Right renal cortex interstitium (tissue), 3 donors: ENCODE data around the gene EEFSEC. TPM values are rescaled to one million over a fixed set of nuclear protein-coding genes. Genes with fewer than 3 reads are reported as not detected.

Source experiments
- DNase-seq, 3 donors: peaks; one replicate each; pipeline ENCODE4 v3.0.0-alpha.2; 2013; ENCODE audit warnings: low read depth in 3 of 3, low spot score in 2 of 3
- polyA plus RNA-seq, 3 donors: library from polyadenylated mRNA; unstranded; fragments of 120-200 nt; gene quantifications; one replicate each; pipeline ENCODE4 v1.2.1, GENCODE V29; 2013; ENCODE audit not compliant: insufficient read length in 3 of 3

EEFSEC gene
- polyA plus RNA-seq, 3 donors, result 20.6 to 24.8 (median 21.9) TPM

GRCh38 chr3:128310286-128311058 is 157.2 kb downstream of the EEFSEC start:
- DNase-seq, result no peak

GRCh38 chr3:128311441-128311844 is 158.2 kb downstream of the EEFSEC start:
- no peak for DNase-seq

GRCh38 chr3:128312271-128312670 is 159.0 kb downstream of the EEFSEC start:
- DNase-seq, result no peak

DNA sequence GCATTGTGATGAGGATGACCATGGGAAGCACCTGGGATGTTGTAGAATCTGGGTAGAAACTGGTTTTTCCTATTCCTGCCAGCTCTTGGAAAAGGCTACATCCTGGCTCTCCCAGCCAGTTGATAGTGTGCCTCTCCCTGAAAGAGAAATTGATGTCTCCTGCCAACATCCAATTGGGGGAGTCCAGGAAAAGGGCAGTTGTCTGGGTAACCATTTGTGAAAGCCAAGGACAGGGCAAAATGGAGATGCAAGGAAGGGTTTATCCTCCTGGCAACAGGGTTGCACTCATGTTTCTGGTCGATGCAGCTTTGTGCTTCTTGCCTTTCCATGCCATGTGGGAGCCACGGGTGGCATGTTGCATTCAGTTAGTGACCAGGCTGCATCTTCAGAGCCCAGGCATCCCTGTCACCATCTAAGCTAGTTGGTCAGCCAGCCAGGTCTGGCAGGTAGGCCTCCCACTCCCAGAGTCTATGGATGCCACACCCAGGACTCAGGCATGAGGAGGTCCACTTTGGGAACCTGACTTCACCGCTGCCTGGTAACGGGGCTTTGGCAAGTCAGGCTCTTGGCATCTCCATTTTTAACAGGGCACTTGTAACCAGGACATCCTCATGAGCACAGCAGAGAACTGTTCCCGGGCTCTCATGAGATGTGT is 159.9 kb downstream of the EEFSEC start:
- DNase-seq, result no peak

DNA sequence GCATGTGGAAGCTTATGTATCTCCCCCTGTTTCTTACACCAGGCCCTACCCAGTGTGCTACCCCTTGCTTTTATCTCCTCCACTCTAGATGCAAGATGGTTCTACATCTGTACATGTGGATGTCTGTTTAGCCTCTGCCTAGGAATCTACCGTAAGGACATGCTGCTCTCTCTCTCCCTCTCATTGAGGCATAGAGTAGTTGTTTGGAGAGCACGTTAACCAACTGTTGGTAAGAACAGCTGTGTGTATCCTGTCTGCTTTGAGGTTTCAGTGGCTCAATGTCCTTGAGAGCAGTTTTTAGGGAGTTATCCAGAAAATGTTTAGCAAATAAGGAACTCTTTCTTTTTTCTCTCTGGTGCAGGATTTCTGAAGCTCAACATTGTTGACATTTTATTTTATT is 160.7 kb downstream of the EEFSEC start:
- DNase-seq, result no peak

GRCh38 chr3:128315313-128315712 is 162.0 kb downstream of the EEFSEC start:
- DNase-seq, result no peak

DNA sequence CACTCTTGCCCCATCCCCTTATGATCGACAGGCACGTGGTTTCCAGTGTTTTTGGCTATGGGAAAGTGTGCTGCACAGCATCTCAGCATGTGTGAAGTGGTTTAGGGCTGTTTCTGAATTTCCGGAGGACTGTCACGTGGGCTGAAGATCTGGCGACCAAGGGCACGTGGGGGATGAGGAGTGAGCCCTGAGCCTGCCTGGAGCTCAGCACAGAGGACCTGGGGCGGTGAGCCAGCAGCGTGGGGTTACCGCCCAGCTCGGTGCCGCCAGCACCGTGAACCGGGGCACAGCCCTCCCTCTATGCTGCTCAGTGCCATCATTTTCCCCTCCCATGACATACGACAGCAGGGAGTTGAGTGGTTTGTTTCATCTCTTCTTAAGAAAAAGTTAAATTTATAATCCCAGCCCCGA is 163.2 kb downstream of the EEFSEC start:
- DNase-seq, result no peak

GRCh38 chr3:128317101-128317697 is 163.9 kb downstream of the EEFSEC start:
- DNase-seq, result no peak

DNA sequence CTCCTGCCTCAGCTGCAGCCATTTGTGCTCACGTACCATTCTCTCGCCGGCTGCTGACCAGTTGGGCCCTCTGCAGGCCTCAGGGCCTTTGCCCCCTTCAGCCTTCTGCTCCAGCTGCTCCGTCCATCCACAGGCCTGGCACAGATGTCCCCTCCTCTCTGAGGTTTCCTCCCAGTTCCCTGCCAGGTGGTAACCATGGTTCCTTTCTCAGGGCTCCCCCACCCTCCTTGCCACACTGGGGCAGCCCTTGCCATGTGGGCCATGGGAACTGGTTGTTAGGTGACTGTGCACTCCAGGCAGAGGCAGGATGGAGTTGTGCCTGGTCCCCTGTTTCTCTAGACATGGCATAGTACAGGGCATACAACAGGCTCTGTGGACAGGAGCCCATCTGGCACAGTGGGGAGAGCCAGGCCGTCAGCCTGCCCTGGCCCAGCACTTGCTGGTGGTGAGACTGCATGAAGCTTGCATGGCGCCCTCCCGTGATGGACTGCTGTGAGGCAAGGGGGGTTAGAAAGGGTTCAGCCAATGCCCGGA is 164.5 kb downstream of the EEFSEC start:
- no peak for DNase-seq

GRCh38 chr3:128318275-128318941 is 165.1 kb downstream of the EEFSEC start:
- no peak for DNase-seq

- no peak for DNase-seq
Measured at GRCh38 chr3:128319107-128319506, 165.8 kb downstream of the EEFSEC start.

- DNase-seq, result no peak
Measured at GRCh38 chr3:128319741-128320141, 166.5 kb downstream of the EEFSEC start.

DNA sequence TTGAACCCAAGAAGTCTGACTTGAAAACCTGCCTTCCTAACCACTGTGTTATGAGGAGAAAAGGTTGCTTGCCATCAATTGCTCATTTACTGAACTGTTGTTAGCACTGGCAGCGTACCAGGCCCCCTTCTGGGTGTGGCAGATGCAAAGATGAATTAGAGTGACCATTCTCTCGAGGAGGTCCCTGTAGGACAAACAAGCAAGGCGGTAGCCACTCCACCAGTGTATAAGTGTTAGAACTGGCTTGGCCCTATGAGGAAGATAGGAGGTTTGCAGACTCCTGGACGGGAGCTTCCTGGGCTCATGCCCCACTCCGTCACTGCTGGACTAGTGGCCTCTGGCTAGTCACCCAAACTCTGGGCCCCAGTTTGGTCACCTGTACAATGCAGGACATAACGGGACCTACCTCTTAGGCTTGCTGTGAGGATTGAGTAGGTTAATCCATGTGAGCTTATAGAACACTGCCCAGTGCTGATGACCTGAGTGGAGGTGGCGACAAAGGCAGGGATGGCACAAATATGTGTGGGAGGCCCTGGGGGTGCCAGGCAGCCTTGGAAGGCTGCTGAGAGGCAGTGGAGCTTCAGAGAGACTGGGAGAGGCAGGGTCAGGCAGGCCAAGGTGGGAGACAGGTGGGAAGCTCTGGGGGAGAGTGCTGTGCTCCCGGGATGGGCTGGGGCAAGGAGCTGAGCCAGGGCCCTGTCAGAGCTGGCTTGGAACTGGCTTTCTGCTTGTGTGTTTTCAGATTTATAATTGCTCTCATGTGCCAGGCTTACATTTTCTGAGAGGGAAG is 167.5 kb downstream of the EEFSEC start:
- no peak for DNase-seq

- DNase-seq, result no peak
Measured at GRCh38 chr3:128321418-128321817, 168.1 kb downstream of the EEFSEC start.

- no peak for DNase-seq
Measured at GRCh38 chr3:128322030-128323022, 169.0 kb downstream of the EEFSEC start.

DNA sequence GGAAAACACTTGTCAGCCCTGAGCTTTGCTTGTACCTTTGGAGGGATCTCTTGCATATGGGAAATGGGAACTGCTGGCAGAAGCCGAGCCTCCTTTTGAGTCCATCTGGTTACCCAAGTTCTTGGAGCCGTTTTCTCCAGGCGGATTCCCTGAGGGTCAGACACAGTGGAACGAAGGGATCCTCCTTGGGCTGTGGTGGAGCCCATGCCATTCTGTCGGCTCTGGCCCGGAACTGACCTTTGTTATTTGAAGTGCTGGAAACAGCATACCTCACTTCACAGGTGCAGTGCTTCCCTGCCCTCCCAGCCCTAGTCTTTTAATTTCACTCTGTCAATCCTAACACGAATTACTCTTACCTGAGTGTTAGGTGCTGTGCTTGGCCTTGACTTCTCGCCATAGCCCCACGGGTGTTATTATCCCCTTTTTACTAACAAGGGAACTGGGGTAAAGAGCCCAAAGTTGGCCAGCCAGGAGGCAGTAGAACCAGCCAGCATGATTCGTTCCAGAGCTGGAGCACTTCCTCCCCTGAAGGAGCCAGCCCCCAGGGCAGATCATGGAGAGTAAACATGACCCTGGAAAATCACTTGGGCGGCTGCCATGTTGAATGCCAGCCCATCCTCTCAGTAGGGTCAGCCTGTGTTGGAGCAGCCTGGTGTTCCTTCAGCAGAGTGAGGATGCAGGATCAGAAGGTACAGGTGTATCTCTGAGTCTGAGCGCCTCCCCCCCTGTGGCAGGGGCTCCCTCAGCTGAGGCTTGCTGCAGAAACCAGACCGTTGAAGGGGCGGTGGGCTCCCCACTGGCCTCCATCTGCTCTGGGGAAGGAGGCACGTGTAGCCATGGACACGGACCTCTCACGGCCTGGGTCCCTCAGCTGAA is 170.2 kb downstream of the EEFSEC start:
- DNase-seq, result no peak

DNA sequence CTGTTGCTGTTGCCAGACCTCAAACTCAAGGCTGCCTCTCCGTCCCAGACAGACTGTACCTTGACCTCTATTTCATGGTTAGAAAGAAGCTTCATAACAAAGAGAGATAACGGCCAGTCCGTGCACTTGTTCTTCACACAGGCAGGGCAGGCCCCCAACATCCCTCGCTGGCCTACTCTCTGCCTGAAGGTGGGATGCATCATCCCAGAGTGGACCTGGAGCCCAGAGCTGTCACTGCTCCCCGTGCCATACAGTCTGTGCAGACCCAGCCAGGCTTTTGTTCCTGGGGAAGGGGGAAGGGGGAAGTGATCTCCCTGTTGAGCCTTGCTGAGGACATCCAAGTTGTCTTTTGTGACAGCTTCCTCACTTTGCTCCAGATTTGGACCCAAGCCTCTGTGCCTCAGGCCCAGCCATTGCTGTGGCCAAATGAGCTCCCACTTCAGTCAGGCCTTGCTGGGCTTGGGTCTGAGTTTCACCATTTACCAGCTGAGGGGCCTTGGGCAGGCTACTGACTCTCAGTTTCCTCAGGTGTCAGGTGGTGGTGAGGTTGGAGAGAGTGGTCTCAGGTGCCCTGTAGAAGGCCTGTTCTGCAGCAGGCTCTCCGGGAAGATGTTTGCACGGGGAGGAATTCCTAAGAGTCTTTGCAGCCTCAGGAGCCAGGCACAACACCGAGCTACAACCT is 171.8 kb downstream of the EEFSEC start:
- DNase-seq, result no peak
